ENCODE measurements around the gene NCS1. TPM values are rescaled to one million over a fixed set of nuclear protein-coding genes. Genes with fewer than 3 reads are reported as not detected.

The NCS1 gene
- total RNA-seq, 2 donors from 2014 or later: 4.5 to 26.1 TPM

DNA sequence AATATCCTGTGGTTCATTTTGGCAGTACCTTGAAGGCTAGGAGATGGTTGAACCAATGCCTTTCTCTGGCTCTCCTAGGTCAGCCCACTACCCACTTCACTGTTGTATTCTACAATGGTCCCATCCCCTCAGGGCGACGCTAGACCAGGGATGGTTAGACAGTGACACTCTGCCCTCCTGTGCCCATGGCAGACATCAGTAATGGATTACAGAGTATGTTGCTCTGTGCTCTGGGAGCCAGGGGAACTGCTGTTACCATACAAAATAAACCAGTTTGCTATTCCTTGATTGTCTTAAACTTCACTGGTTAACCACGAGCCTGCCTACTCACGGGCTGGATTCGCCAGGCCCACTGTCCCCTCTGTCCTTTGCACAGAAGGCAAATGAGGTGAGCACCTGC is 33.7 kb downstream of the NCS1 start:
- H3K36me3 ChIP-seq: no peaks in the 10 kb centered on the region
- no peak overlapping the region for H3K27ac ChIP-seq
- H3K9me3 ChIP-seq: no peaks in the 10 kb centered on the region
- no peaks in the 10 kb centered on the region for H3K4me1 ChIP-seq
- DNase-seq (ENCODE audit: low spot score): no peak
- H3K27me3 ChIP-seq: no peaks in the 10 kb centered on the region
- no peak overlapping the region for H3K4me3 ChIP-seq
- TF ChIP-seq, protein P1, sequence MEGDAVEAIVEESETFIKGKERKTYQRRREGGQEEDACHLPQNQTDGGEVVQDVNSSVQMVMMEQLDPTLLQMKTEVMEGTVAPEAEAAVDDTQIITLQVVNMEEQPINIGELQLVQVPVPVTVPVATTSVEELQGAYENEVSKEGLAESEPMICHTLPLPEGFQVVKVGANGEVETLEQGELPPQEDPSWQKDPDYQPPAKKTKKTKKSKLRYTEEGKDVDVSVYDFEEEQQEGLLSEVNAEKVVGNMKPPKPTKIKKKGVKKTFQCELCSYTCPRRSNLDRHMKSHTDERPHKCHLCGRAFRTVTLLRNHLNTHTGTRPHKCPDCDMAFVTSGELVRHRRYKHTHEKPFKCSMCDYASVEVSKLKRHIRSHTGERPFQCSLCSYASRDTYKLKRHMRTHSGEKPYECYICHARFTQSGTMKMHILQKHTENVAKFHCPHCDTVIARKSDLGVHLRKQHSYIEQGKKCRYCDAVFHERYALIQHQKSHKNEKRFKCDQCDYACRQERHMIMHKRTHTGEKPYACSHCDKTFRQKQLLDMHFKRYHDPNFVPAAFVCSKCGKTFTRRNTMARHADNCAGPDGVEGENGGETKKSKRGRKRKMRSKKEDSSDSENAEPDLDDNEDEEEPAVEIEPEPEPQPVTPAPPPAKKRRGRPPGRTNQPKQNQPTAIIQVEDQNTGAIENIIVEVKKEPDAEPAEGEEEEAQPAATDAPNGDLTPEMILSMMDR (IDR thresholded peaks at IDR 0.05): no peak

DNA sequence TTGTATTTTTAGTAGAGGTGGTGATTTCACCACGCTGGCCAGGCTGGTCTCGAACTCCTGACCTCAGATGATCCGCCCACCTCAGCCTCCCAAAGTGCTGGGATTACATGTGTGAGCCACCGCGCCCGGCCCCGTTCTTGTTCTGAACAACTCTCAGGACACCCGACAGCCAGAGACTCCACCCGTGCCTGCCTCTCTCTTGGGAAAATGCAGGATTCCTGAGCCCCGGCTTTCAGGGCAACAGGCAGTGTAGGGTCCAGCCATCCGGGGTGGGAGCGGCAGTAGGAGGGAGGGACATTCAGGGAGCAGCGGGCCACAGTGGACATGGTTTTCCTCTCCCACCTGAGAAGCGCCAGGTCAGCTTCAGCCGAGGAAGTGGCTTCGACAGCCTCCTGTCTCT is 34.4 kb downstream of the NCS1 start:
- no peak for DNase-seq (ENCODE audit: low spot score)
- H3K4me1 ChIP-seq: no peaks in the 10 kb centered on the region
- H3K4me3 ChIP-seq: no peak overlapping the region
- H3K9me3 ChIP-seq: no peaks in the 10 kb centered on the region
- no peaks in the 10 kb centered on the region for H3K27me3 ChIP-seq
- TF ChIP-seq, protein P1 (IDR thresholded peaks at IDR 0.05): no peak
- no peak overlapping the region for H3K27ac ChIP-seq
- H3K36me3 ChIP-seq: no peaks in the 10 kb centered on the region

DNA sequence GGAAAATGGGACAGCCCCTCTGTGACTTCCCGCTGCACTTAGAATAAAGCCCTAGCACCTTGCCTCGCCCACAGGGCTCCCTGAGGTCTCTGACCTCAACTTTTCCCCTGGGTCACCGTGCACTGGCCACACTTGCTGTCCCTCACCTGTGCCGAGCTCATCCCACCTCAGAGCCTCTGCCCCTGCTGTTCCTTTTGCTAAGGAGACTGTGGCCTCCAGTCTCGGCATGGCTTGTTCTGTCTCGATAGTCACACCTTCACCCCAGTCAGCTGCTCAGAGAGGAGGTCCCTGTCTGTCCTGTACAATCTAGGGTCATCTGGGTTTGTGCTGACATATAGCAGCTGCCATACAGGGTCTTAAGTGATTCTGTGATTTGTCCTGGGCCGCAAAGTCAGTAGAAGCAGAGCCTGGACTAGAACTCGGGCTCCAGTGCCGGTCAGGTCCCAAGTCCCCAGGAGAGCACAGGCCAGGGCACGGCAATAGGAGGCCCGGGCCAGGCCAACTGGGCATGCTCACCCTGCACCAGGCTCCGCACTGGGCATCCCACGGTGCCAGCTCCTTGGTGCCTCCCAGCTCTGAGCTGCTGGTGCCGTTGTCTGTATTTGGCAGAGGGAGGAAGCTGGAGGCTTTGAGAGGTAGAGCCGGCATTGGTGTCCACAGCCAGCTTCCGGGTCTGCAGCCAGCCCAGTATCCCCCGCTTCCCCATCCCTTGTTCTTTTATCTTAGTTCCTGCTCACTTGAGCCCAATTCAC is 35.2 kb downstream of the NCS1 start:
- no peaks in the 10 kb centered on the region for H3K36me3 ChIP-seq
- H3K27me3 ChIP-seq: no peaks in the 10 kb centered on the region
- TF ChIP-seq, protein P1 (IDR thresholded peaks at IDR 0.05): no peak
- H3K4me3 ChIP-seq: no peak overlapping the region
- H3K27ac ChIP-seq: no peak overlapping the region
- no peaks in the 10 kb centered on the region for H3K4me1 ChIP-seq
- no peak for DNase-seq (ENCODE audit: low spot score)
- H3K9me3 ChIP-seq: no peaks in the 10 kb centered on the region

DNA sequence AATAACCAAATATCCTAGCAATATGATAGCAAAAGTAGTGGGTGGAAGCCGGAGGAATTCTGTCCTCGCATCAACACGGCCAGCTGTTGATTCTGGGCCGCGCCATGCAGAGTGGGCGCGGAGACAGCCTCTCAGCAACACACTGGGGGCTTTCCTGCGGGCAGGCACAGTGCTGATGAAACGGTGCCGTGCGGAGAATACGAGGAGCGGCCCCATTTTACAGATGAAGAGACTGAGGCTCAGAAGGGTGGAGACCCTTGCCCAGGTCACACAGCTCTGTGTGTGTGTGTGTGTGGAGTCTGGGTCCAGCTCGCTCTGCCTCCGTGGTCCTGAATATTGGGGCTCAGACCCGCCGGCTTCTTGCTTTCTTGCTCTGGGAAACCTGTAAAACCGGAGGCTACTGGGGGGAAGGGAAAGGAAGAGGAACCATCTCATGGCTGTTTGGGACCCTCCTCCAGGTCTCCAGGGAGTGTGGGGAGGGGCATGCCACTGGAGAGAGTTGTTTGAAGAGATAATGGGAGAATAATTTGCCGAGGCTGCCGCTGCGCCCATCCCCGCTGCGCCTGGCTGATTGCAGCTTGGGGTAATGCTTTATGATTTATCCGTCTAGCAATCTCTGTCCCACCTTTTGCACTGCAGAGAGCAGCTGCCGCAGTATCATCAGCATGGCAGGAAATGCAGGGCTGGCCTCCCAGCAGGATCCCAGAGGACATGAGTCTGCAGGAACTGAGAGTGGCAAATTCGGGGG is 36.6 kb downstream of the NCS1 start:
- no peaks in the 10 kb centered on the region for H3K9me3 ChIP-seq
- H3K4me1 ChIP-seq: no peaks in the 10 kb centered on the region
- no peak overlapping the region for H3K27ac ChIP-seq
- H3K4me3 ChIP-seq: no peak overlapping the region
- no peak for DNase-seq (ENCODE audit: low spot score)
- H3K27me3 ChIP-seq: no peaks in the 10 kb centered on the region
- H3K36me3 ChIP-seq: no peaks in the 10 kb centered on the region
- TF ChIP-seq, protein P1 (IDR thresholded peaks at IDR 0.05): no peak

DNA sequence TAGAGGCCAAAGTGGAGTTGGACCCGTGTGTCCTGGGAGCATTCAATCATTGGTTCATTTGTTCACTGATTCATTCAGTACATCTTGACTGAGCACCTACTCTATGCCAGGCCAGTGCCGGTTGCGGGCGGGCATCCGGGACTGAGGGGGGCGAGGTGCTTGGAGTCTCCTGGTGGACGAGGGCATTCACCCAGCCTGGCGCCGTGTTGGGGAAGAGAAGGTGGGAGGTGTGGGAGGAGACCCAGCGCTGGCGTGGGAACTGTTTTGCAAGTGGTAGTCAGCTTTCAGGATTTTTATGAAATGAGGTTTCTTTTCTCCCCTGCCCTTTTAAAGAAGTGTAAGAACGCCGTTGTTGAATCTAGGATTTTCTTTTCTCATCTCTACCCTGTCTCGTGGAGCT is 37.2 kb downstream of the NCS1 start:
- TF ChIP-seq, protein P1 (IDR thresholded peaks at IDR 0.05): no peak
- H3K4me1 ChIP-seq: no peaks in the 10 kb centered on the region
- no peaks in the 10 kb centered on the region for H3K9me3 ChIP-seq
- no peak overlapping the region for H3K4me3 ChIP-seq
- H3K36me3 ChIP-seq: no peaks in the 10 kb centered on the region
- DNase-seq (ENCODE audit: low spot score): no peak
- H3K27ac ChIP-seq: no peak overlapping the region
- no peaks in the 10 kb centered on the region for H3K27me3 ChIP-seq

Measured in right atrium auricular region (tissue), 2 donors.